ENCODE measurements around the gene RPL29. TPM values are rescaled to one million over a fixed set of nuclear protein-coding genes. Genes with fewer than 3 reads are reported as not detected.

RPL29 gene
- total and polyA plus RNA-seq, 2 of the 13 experiments (the other 11 are each of a cell fraction or from before 2014, with no cell fraction given) = 1,348 to 2,263 TPM

DNA sequence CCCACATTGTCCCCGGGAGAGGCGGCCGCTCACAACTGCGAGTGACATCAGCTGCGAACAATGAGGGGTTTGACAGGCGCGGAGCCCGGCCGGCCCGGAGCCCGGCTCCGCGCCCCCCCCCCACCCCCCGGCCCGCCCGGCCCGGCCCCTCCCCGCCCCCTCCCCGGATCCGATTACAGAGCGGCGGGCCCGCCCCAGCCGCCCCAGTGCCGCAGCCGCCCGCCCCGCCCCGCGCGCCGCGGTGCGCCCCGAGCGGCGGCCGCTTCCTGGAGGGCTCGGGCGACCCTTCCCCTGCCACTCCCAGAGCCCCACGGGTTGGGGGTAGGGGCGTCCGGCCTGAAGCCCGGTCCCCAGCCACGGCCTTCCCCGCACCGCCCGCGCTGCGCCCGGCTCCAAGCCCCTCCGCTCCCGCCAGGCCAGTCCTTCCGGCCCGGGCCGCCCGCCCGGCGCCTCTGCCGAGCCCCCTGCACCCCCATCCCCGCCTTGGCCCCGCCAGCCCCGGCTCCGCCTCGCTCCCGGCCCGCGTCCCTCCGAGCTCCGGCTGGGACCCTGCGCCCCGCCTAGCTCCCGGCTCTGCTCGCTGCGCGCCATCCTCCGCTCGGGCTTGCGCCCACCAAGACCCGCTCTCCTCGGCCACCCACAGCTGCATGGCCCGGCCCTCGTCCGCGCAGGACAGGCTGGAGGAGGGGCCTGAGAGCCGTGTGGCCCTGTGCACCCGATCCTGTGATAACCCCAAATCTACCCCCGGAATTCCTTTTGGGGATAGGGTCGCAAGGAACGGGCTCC lies 28.1 kb downstream of the RPL29 start, which contains the start of gene PCBP4 (continued):
- TF ChIP-seq, protein P1, sequence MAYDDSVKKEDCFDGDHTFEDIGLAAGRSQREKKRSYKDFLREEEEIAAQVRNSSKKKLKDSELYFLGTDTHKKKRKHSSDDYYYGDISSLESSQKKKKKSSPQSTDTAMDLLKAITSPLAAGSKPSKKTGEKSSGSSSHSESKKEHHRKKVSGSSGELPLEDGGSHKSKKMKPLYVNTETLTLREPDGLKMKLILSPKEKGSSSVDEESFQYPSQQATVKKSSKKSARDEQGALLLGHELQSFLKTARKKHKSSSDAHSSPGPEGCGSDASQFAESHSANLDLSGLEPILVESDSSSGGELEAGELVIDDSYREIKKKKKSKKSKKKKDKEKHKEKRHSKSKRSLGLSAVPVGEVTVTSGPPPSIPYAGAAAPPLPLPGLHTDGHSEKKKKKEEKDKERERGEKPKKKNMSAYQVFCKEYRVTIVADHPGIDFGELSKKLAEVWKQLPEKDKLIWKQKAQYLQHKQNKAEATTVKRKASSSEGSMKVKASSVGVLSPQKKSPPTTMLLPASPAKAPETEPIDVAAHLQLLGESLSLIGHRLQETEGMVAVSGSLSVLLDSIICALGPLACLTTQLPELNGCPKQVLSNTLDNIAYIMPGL (CRISPR knock-in tag; IDR thresholded peaks at IDR 0.05; ENCODE audit: borderline replicate concordance in 1 of 2, low read depth in 1 of 2) = 0 out of 4 replicates have a peak, but pooled peaks of 1 of the 2 experiments have one; percentile 17
- TF ChIP-seq, protein P2, sequence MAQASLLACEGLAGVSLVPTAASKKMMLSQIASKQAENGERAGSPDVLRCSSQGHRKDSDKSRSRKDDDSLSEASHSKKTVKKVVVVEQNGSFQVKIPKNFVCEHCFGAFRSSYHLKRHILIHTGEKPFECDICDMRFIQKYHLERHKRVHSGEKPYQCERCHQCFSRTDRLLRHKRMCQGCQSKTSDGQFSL (CRISPR knock-in tag; IDR thresholded peaks at IDR 0.05) = peak; percentile 75
- TF ChIP-seq ZNF543 (CRISPR knock-in tag; IDR thresholded peaks at IDR 0.05) (no peak), RBFOX2 (IDR thresholded peaks at IDR 0.05; ENCODE audit: low read depth, low read length) (peak; percentile 80), POGZ (CRISPR knock-in tag; IDR thresholded peaks at IDR 0.05) (no peak), ZNF430 (CRISPR knock-in tag; IDR thresholded peaks at IDR 0.05) (peak; percentile 45; the same call in 1 of the 2 replicates), ZNF672 (CRISPR knock-in tag; IDR thresholded peaks at IDR 0.05) (no peak), POLR2A (IDR thresholded peaks at IDR 0.05; ENCODE audit: insufficient read depth in 1 of 2, low read depth in 2 of 2, low read length in 2 of 2) (peak in 1 of 2 experiments; percentile 41; a peak in 1 of 4 replicates), NFKB2 (CRISPR knock-in tag; IDR thresholded peaks at IDR 0.05; ENCODE audit: borderline replicate concordance) (0 out of 2 replicates have a peak, but pooled peaks have one; percentile 51), TEAD3 (CRISPR knock-in tag; optimal IDR thresholded peaks at IDR 0.05; ENCODE audit: borderline replicate concordance) (peak; percentile 5), KMT2A (CRISPR knock-in tag; IDR thresholded peaks at IDR 0.05) (no peak; the same call in 1 of the 2 replicates), ZC3H4 (CRISPR knock-in tag; IDR thresholded peaks at IDR 0.05; ENCODE audit: borderline replicate concordance) (peak; percentile 54; the same call in 1 of the 2 replicates), PHF8 (CRISPR knock-in tag; IDR thresholded peaks at IDR 0.05) (peak; percentile 46; the same call in 1 of the 2 replicates), ZNF225 (CRISPR knock-in tag; IDR thresholded peaks at IDR 0.05) (0 out of 2 replicates have a peak, but pooled peaks have one; percentile 56), AKAP8 (CRISPR knock-in tag; IDR thresholded peaks at IDR 0.05) (peak; percentile 93), SP2 (CRISPR knock-in tag; IDR thresholded peaks at IDR 0.05) (peak; percentile 7; the same call in 1 of the 2 replicates), TRIM24 (CRISPR knock-in tag; IDR thresholded peaks at IDR 0.05) (0 out of 2 replicates have a peak, but pooled peaks have one; percentile 35), YEATS4 (CRISPR knock-in tag; IDR thresholded peaks at IDR 0.05; ENCODE audit: borderline replicate concordance) (0 out of 2 replicates have a peak, but pooled peaks have one; percentile 26), ZNF709 (CRISPR knock-in tag; IDR thresholded peaks at IDR 0.05) (0 out of 2 replicates have a peak, but pooled peaks have one; percentile 4), U2AF2 (IDR thresholded peaks at IDR 0.05; ENCODE audit: low read depth, low read length) (no peak), CBFB (CRISPR knock-in tag; IDR thresholded peaks at IDR 0.05) (no peak), TCF12 (IDR thresholded peaks at IDR 0.05) (no peak), TCF12 (CRISPR knock-in tag; IDR thresholded peaks at IDR 0.05) (0 out of 2 replicates have a peak, but pooled peaks have one; percentile 24), AGO2 (optimal IDR thresholded peaks at IDR 0.05; ENCODE audit: low read depth, low read length) (peak; percentile 99)
- TF ChIP-seq, protein P3, sequence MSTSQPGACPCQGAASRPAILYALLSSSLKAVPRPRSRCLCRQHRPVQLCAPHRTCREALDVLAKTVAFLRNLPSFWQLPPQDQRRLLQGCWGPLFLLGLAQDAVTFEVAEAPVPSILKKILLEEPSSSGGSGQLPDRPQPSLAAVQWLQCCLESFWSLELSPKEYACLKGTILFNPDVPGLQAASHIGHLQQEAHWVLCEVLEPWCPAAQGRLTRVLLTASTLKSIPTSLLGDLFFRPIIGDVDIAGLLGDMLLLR (CRISPR knock-in tag; IDR thresholded peaks at IDR 0.05) = 0 out of 2 replicates have a peak, but pooled peaks have one; percentile 19
- TF ChIP-seq, protein P4, sequence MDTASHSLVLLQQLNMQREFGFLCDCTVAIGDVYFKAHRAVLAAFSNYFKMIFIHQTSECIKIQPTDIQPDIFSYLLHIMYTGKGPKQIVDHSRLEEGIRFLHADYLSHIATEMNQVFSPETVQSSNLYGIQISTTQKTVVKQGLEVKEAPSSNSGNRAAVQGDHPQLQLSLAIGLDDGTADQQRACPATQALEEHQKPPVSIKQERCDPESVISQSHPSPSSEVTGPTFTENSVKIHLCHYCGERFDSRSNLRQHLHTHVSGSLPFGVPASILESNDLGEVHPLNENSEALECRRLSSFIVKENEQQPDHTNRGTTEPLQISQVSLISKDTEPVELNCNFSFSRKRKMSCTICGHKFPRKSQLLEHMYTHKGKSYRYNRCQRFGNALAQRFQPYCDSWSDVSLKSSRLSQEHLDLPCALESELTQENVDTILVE (CRISPR knock-in tag; IDR thresholded peaks at IDR 0.05) = 0 out of 2 replicates have a peak, but pooled peaks have one; percentile 6
- TF ChIP-seq, protein P5, sequence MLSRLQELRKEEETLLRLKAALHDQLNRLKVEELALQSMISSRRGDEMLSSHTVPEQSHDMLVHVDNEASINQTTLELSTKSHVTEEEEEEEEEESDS (CRISPR knock-in tag; IDR thresholded peaks at IDR 0.05; ENCODE audit: borderline replicate concordance) = 0 out of 2 replicates have a peak, but pooled peaks have one; percentile 55

Measured in HepG2 (cell line).